GM04504 (cell line): Measurements from ENCODE around the gene BCCIP.
A peak's percentile ranks its signal among the peaks of the same experiment; 100 is the strongest.

Source experiments
- DNase-seq: peaks from one replicate; pipeline ENCODE4 v3.0.0-alpha.2; 2012; ENCODE audit warnings: low read depth

BCCIP gene

DNA sequence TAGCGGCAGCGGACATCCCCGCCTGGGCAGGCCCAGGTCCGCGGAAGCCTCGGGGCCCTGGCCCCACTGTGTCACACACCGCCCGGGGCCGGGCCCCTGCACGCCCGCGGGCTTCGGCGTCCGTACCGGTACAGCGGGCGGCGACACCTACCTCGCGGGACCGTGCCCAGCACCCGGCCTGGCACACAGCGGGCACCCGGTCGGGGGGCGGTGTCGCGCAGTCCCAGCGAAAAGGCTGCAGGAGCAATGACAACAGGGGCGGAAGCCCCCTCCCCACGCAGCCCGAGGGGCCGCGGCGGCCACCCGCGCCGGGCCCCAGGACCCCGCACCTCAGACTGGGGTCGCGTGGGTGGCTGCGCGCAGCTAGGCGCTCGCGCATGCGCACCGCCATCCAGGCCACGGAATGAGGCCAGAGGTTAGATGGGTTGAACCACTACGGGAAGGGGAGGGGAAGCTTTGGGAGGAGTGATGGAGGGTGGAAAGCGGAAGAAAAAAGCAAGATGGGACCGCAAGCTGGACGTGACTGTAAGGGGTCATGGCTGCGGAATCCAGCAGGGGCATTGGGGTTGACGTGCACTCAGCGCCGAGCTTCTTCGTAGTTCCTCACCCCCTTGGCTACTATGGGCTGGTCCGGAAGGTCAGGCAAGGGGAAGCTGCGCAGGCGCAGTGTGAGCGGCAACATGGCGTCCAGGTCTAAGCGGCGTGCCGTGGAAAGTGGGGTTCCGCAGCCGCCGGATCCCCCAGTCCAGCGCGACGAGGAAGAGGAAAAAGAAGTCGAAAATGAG is at the start of gene BCCIP, which contains the start of gene UROS:
Gene BCCIP (plus strand): TSS at position 669 of the 785 bp plus-strand sequence. CDS start 12 bp downstream, at position 681.
Gene UROS (minus strand): TSS at position 381 of the 785 bp plus-strand sequence. CDS start 6,759 bp downstream, outside the sequence.
- DNase-seq = peak; percentile 77

DNA sequence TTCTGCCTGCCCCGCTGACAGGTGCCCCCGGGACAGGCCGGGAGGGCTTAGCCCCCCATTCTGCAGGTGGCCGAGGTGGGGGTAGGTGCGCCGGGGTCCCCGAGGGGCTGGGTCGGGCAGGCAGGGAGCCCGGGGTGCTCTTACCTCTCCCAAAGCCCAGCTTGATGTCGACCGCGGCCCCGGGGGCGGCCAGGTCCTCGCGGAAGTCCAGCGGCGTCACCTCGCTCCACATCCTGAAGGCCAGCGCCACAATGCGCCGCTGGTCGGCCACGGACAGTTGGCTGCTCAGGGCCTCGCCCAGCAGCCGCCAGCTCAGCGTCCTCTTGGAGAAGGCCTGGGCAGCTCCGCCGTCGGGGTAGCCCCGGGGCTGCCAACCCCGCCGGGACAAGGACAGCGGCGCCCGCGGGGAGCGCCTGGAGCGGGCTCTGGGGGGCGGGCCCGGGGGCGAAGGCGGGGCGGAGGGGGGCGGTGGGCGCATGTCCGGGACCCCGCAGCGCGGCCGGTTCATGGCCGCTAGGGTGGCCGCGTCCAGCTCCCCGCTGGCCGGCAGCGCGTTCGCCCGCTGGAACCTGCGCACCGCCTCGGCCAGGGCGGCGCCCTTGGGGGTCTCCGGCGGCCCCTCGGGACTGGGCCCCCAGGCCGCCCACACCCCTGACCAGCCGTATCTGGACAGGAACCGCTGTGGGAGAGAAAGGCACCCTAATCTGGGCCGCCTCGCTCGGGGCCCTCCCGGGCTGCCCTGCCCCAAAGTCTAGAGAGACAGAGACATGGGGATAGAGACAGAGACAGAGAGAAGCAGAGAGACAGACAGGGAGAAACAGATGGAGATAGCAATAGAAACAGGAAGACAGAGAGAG is 49.4 kb upstream of the BCCIP start:
- no peak for DNase-seq

DNA sequence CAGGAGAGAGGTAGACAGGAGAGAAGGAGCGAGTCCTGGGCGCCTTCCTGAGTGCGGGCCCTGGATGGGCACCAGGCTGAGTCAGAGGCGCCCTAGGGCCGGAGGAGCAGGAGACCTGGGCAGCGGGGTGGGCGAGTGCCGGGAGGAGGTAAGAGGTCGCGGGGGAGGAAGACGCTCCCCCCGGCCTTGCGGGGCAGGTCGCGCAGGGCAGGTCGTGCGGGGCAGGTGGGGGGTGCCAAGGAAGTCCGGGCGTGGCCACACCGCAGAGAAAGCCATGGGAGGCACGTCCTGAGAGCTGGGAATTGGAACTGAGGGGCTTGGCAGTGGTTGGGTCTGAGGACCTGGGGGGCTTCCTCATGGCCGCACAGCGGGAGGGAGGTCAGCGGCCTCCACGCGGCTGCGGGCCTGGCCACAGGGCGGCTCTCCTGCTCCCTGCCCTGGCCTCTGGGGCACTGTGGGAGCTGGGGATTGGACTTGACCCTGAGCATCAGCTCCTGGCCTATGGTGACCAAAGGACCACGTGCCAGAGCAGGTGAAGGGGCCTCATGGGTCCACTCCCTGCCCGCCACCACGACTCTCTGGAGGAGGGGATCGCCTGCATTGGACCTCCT is 48.7 kb upstream of the BCCIP start:
- DNase-seq = no peak

- no peak for DNase-seq
Measured at GRCh38 chr10:125775491-125776106, 47.7 kb upstream of the BCCIP start, which contains the start of gene MMP21. MMP21 (minus strand) TSS chr10:125775821; CDS start chr10:125775821, 0 bp downstream.

GRCh38 chr10:125777806-125778205 is 45.5 kb upstream of the BCCIP start:
- no peak for DNase-seq

- no peak for DNase-seq
Measured at GRCh38 chr10:125778556-125778955, 44.8 kb upstream of the BCCIP start.

- DNase-seq = no peak
Measured at GRCh38 chr10:125779403-125780327, 43.7 kb upstream of the BCCIP start.

- DNase-seq = no peak
Measured at GRCh38 chr10:125781374-125781773, 42.0 kb upstream of the BCCIP start.

DNA sequence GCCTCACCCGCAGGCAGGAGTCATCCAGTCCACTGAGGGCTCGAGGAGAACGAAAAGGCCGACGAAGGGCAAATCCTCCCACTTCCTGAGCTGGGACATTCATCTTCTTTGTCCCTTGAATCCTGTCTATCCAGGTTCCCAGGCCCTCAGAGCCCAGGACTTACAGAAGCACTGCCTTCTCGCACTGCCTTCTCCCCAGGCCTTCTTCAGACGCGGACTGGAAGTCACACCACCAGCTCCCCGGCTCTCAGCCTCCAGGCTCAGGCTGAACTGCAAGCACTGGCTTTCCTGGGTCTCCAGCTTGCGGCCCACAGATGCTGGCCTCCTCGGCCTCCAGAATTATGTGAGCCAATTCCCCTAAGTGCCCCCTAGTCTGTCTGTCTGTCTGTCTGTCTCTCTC is 41.3 kb upstream of the BCCIP start:
- no peak for DNase-seq

DNA sequence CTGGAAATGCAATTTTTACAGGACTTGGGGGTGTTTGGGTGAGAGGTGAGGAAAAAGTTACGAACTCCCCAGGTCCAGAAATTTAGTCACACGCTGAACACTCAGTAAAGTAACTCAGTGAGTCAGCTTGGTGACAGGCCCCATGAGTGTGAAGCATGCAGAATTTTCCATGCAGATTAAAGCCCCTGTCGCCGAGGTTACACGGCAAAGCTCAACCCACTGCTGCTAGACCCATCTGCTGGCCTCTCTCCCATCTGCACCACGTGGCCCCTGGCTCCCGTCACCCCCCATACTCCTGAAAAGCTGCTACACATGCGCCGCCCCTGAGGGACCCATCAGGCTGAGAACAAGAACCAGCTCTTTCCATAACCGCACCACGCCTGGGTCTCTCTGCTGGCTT is 40.7 kb upstream of the BCCIP start:
- no peak for DNase-seq

- DNase-seq = no peak
Measured at GRCh38 chr10:125783408-125783807, 39.9 kb upstream of the BCCIP start.

DNA sequence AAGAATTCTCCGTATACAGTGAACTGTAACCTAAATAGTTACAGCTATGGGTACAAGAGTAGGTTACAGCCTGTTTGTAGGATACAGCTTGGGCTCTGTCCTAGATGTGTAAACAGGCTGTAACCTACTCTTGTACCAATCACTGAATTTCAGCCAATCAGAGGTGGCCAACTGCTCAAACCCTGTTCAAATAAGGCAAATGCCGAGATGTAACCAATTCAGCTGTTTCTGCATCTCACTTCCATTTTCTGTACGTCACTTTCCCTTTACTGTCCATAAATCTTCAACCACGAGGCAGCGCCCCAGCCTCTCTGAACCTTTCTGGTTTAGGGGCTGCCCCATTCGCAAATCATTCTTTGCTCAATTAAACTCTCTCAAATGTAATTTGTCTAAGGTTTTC is 39.4 kb upstream of the BCCIP start:
- DNase-seq = no peak

GRCh38 chr10:125785791-125786190 is 37.6 kb upstream of the BCCIP start:
- DNase-seq = no peak

- no peak for DNase-seq
Measured at GRCh38 chr10:125788156-125789034, 35.0 kb upstream of the BCCIP start.

DNA sequence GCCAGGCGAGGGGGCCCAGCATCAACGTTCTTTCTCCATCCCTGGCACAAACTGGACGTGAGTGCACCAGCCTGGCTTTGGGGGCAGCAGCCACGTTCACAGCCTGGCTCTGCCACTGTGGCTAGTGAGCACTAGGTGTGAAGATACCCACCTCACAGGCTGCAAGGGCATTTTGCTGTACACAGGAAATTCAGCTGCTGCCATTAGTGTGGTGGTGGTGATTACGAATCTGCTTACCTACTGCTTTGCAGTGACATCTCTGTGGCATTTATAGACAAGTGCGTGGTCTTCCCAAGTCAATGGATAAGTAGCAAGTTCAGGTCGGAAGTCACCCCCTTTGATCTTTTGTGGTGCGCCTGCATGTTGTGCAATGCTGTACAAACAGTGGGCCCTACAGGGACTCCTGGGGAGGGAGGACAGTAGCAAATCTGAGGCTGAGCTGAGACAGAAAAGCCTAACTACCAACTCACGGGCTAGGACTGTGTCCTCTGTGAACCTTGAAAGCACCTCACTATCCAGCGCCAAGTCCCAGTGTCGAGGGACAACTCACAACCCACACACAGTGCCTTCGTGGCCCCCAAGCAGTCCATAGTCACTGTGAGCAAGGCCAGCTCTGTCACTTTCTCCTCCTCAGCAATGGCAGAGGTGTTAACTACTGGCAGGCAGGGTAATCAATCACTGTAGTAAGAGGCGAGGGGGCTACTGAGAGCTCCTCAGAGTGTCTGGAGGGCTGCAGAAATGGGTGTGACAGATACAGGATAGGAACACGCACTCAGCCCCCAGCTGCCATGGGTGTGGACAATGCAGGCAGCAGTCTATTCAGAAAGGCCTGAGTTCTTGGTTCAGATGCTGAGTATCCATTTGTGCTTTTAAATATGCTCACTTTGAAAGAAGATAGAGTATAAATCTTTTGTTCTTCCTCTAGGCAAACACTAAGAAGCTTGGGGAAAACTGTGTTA is 30.7 kb upstream of the BCCIP start:
- DNase-seq = no peak

DNA sequence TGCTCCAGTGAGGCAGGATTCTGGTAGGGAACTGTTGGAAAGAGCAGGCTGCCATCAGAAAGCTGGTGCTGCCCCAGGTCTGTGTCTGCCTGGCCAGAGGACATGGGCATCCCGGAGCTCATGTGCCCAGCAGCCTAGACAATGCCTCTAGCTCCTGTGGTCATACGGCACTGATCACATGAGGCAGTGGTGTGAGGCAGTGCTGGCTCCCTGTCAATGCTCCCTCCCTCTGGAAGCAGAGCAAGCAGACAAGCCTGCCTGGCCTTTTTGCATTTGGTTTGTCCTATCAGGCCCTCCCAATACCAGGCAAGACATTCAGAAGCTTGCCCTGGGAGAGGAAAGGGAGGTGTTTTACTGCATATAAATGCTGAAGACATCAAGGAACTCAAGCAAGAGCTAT is 28.2 kb upstream of the BCCIP start:
- no peak for DNase-seq

GRCh38 chr10:125795637-125796190 is 27.6 kb upstream of the BCCIP start:
- no peak for DNase-seq

GRCh38 chr10:125797424-125797823 is 25.9 kb upstream of the BCCIP start:
- DNase-seq = no peak
